IPS DF 6.9 (cell line): ENCODE results near the gene ACOT12.
"Not testable (repeated sequence)": the region's sequence is repeated elsewhere in the genome, so short reads cannot be mapped to it uniquely, and the experiment has no call there.

Experiments used
- DNase-seq: peaks from one replicate; pipeline ENCODE4 v3.0.0-alpha.2; 2013; ENCODE audit warnings: low read depth, low spot score
- H3K27ac ChIP-seq: one replicate; pipeline ENCODE4 v1.5.1; 2013; ENCODE audit warnings: low read length, control low read depth
- H3K27me3 ChIP-seq: 2 replicates; pipeline ENCODE4 v1.6.1; 2013; ENCODE audit warnings: mild to moderate bottlenecking, low read length; ENCODE audit not compliant: control insufficient read depth, insufficient read depth
- H3K36me3 ChIP-seq: 2 replicates; pipeline ENCODE4 v1.6.1; 2013; ENCODE audit warnings: low read length; ENCODE audit not compliant: control insufficient read depth, insufficient read depth
- H3K4me1 ChIP-seq: 2 replicates; pipeline ENCODE4 v1.6.1; 2013; ENCODE audit warnings: low read length; ENCODE audit not compliant: control insufficient read depth, insufficient read depth
- H3K4me3 ChIP-seq: 2 replicates; pipeline ENCODE4 v1.5.1; 2013; ENCODE audit warnings: mild to moderate bottlenecking, low read length
- H3K9me3 ChIP-seq: 2 replicates; pipeline ENCODE4 v1.6.1; 2013; ENCODE audit warnings: low read length, inconsistent platforms; ENCODE audit not compliant: control insufficient read depth, insufficient read depth
- WGBS: extraction: QIAGEN DNeasy Blood & Tissue Kit; methylation state at CpG from one replicate; pipeline ENCODE4 v1.1.7; 2013; ENCODE audit warnings: mixed read lengths, missing lambda C conversion rate; ENCODE audit not compliant: insufficient read length, insufficient coverage; 5-methylcytosine and 5-hydroxymethylcytosine counted together

The ACOT12 gene

DNA sequence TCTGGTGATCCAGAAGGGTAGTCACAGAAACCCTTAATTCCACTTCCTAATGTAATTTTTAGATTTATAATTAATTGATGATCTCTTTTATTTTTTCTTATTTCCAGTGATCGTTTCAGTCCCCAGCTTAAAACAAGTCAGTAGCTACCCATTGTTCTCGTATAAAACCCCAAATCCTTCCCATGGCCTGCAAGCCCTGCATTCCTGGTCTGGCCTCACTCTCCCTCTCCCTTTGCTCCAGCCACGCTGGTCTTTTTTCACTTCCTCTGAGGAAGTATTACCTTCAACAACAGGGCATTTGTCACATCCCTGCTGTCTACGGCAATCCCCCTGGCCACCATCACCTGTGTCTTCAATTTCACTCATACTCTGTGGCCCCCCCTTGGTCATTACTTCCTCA is 44.8 kb downstream of the ACOT12 start:
- Histone ChIP-seq H3K9me3 (no peaks in the 10 kb centered on the region), H3K4me3 (no peak overlapping the region), H3K27ac (no peak overlapping the region), H3K4me1 (peaks cover 2% of the 10 kb centered on the region; the same call in 1 of the 2 replicates), H3K36me3 (no peaks in the 10 kb centered on the region), H3K27me3 (no peaks in the 10 kb centered on the region)
- WGBS: no CpG with 5 or more reads among the region's 4 CpGs
- no peak for DNase-seq

- no peaks in the 10 kb centered on the region for H3K9me3 ChIP-seq
- DNase-seq: no peak
- H3K27me3 ChIP-seq: no peaks in the 10 kb centered on the region
- H3K4me3 ChIP-seq: no peak overlapping the region
- H3K4me1 ChIP-seq: peaks cover 2% of the 10 kb centered on the region; the same call in 1 of the 2 replicates
- H3K27ac ChIP-seq: no peak overlapping the region
- WGBS: no CpG with 5 or more reads among the region's 5 CpGs
- no peaks in the 10 kb centered on the region for H3K36me3 ChIP-seq
These were observed 48.4 kb downstream of the ACOT12 start for GRCh38 chr5:81345411-81346003.

DNA sequence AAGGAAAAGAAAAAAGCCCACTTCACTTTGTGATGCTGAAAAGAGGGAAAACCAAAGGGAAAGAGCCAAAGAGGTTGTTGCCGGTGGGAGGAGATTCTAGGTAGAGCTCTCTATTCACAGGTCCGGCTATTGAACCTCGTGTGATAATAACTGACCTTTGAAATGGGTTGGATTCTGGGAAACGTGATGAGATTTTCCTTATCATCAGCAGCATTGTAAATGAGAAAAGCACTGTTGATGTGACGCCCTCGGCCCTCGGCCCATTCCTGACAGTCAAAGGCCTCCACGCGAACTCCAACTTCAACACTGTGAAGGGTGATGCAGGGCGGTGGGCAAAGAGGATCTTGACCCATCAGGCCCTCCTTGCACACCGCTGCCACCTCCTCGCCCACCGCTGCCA is 49.2 kb downstream of the ACOT12 start:
- no peak for DNase-seq
- no peaks in the 10 kb centered on the region for H3K9me3 ChIP-seq
- H3K4me1 ChIP-seq: peaks cover 2% of the 10 kb centered on the region; the same call in 1 of the 2 replicates
- H3K4me3 ChIP-seq: no peak overlapping the region
- H3K27ac ChIP-seq: no peak overlapping the region
- no peaks in the 10 kb centered on the region for H3K36me3 ChIP-seq
- WGBS: no CpG with 5 or more reads among the region's 13 CpGs
- no peaks in the 10 kb centered on the region for H3K27me3 ChIP-seq

DNA sequence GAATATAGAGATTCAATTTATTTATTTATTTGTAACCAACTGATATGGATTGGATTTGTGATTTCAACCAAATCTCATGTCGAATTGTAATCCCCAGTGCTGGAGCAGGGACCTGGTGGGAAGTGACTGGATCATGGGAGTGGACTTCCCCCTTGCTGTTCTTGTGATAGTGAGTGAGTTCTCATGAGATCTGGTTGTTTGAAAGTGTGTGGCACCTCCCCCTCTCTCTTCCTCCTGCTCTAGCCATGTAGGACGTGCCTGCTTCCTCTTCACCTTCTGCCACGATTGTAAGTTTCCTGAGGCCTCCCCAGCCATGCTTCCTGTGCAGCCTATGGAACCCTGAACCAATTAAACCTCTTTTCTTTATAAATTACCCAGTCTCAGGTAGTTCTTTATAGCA is 55.7 kb downstream of the ACOT12 start:
- H3K4me3 ChIP-seq, H3K36me3 ChIP-seq, DNase-seq, H3K4me1 ChIP-seq, H3K27me3 ChIP-seq, H3K9me3 ChIP-seq, H3K27ac ChIP-seq: not testable (repeated sequence)
- WGBS: no CpG with 5 or more reads among the region's 3 CpGs

DNA sequence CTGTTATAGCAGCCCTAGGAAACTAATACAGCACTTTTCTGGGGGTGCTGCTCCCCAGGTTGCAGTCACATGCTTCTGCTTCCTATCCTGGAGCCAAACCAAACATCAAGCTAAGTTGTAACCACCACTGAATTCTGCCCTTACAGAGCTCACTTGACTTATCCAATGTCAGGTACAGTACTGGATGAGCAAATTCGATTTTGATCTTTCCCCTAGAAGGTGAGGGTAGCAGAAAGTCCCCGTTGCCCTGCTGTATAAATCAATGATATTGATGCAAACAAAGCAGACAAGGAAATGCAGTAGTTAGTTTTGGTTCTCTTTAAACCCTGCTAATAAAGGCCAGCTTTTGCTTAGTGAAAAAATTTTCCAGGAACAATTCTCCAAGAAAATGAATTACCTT is 56.1 kb downstream of the ACOT12 start:
- no peaks in the 10 kb centered on the region for H3K36me3 ChIP-seq
- H3K27me3 ChIP-seq: no peaks in the 10 kb centered on the region
- H3K9me3 ChIP-seq: no peaks in the 10 kb centered on the region
- WGBS: no CpG with 5 or more reads among the region's 2 CpGs
- 0 out of 2 replicates have a peak, but pooled peaks cover 2% of the 10 kb centered on the region for H3K4me1 ChIP-seq
- no peak overlapping the region for H3K4me3 ChIP-seq
- DNase-seq: no peak
- no peak overlapping the region for H3K27ac ChIP-seq

DNA sequence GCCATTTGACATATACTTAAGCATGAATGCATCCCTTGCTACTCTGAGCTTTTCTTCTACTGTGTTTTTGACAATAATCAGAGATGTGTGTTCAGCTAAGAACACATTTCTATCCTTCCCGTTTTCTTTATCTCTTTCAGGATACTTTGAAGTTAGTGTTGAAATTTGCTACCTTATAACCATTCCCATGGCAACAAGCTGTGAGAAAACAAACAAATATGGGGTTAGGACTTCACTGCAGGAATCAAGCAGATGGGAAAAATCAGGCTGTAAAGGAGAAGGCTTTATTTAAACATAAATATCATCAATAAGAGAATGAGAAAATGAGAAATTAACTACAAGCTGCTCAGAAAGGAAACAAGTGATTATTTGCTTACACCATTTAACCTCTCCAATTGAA is 57.4 kb downstream of the ACOT12 start:
- Histone ChIP-seq H3K9me3 (no peaks in the 10 kb centered on the region), H3K27ac (no peak overlapping the region), H3K4me1 (0 out of 2 replicates have a peak, but pooled peaks cover 2% of the 10 kb centered on the region), H3K27me3 (no peaks in the 10 kb centered on the region), H3K36me3 (no peaks in the 10 kb centered on the region), H3K4me3 (no peak overlapping the region)
- DNase-seq: no peak
- no CpG with 5 or more reads among the region's 1 CpG for WGBS

DNA sequence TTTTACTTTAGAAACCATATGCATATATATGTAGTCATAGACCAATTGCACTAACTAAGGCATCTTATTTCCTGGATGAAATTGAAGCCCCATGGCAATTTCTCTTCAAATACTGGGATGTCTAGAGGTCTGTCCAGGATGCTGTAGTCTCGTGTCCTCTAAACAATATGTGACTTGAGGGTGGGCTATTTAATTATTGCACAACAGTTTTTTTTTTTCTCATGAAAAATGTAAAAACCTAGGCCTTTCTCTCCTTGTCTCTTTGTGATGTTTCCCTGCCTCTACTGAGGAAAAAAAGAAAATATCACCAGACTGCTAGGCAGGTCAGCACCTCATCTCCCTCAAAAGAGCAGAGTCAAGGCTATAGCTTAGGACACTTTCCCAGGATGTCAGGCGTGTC is 58.0 kb downstream of the ACOT12 start:
- no peak for DNase-seq
- no CpG with 5 or more reads among the region's 2 CpGs for WGBS
- H3K4me1 ChIP-seq: 0 out of 2 replicates have a peak, but pooled peaks cover 2% of the 10 kb centered on the region
- no peaks in the 10 kb centered on the region for H3K36me3 ChIP-seq
- H3K4me3 ChIP-seq: no peak overlapping the region
- H3K27ac ChIP-seq: no peak overlapping the region
- H3K9me3 ChIP-seq: no peaks in the 10 kb centered on the region
- H3K27me3 ChIP-seq: no peaks in the 10 kb centered on the region

GRCh38 chr5:81334304-81335061 is 59.5 kb downstream of the ACOT12 start:
- H3K27ac ChIP-seq: no peak overlapping the region
- no peak for DNase-seq
- H3K9me3 ChIP-seq: no peaks in the 10 kb centered on the region
- H3K27me3 ChIP-seq: no peaks in the 10 kb centered on the region
- no peak overlapping the region for H3K4me3 ChIP-seq
- WGBS: no CpG with 5 or more reads among the region's 14 CpGs
- H3K36me3 ChIP-seq: no peaks in the 10 kb centered on the region
- H3K4me1 ChIP-seq: 0 out of 2 replicates have a peak, but pooled peaks cover 2% of the 10 kb centered on the region

DNA sequence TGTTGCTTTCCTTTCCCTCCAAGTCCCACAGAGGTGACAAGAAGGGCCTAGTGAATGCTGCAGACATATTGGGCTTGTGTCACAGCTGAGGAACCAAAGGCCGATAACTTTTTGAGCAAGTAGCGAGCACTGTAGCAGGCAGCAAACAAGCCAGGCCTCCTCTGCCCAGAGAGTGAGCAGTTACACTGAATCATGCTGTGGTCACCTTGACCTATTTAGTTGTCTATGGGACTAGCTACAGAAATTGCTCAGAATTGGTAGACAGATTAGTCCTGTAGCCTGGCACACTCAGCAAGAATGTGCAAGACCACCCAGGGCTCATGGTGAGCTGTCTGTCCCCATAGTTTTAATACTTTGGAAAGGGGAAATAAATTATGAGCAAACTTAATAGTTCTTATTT is 67.4 kb downstream of the ACOT12 start:
- no peak for DNase-seq
- Histone ChIP-seq H3K9me3 (no peaks in the 10 kb centered on the region), H3K4me1 (no peaks in the 10 kb centered on the region), H3K27me3 (no peaks in the 10 kb centered on the region), H3K36me3 (no peaks in the 10 kb centered on the region), H3K27ac (no peak overlapping the region), H3K4me3 (no peak overlapping the region)
- no CpG with 5 or more reads among the region's 2 CpGs for WGBS

DNA sequence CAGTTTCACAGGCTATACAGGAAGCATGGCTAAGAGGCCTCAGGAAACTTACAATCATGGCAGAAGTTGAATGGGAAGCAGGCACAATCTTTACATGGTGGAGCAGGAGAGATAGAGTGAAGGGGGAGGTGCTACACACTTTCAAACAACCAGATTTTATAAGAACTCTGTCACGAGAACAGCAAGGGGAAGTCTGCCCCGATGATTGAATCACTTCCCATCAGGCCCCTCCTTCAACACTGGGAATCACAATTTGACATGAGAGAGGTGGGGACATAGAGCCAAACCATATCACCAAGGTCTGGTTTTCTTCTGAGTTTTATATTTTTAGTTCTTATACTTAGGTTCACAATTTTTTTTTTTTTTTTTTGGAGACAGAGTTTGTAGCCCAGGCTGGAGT is 76.4 kb downstream of the ACOT12 start:
- Histone ChIP-seq H3K9me3 (no peaks in the 10 kb centered on the region), H3K4me1 (no peaks in the 10 kb centered on the region; the same call in 1 of the 2 replicates), H3K36me3 (no peaks in the 10 kb centered on the region), H3K27me3 (no peaks in the 10 kb centered on the region), H3K4me3 (no peak overlapping the region), H3K27ac (no peak overlapping the region)
- no CpG with 5 or more reads among the region's 2 CpGs for WGBS
- no peak for DNase-seq
